Mucosa of rectum (tissue), 2 donors: ENCODE data around the gene STON2.
"Not testable (repeated sequence)": the region's sequence is repeated elsewhere in the genome, so short reads cannot be mapped to it uniquely, and the experiment has no call there.

ENCODE experiments used
- H3K27ac ChIP-seq, 2 donors: one replicate each; pipeline ENCODE4 v1.7.0; 2013; ENCODE audit warnings: inconsistent platforms in 2 of 2, low read depth in 2 of 2, low read length in 2 of 2
- H3K27me3 ChIP-seq, 2 donors: one replicate each; pipeline ENCODE4 v1.7.0; 2013; ENCODE audit warnings: low read length in 2 of 2; ENCODE audit not compliant: control insufficient read depth in 2 of 2, insufficient read depth in 2 of 2
- H3K36me3 ChIP-seq, 2 donors: one replicate each; pipeline ENCODE4 v1.7.0; 2013; ENCODE audit warnings: low read length in 2 of 2; ENCODE audit not compliant: control insufficient read depth in 2 of 2, insufficient read depth in 2 of 2
- H3K4me1 ChIP-seq, 2 donors: one replicate each; pipeline ENCODE4 v1.7.0; 2013; ENCODE audit warnings: low read length in 2 of 2, mild to moderate bottlenecking in 1 of 2; ENCODE audit not compliant: control insufficient read depth in 2 of 2, insufficient read depth in 2 of 2
- H3K4me3 ChIP-seq, 2 donors: one replicate each; pipeline ENCODE4 v1.7.0; 2013; ENCODE audit warnings: low read length in 2 of 2
- H3K9ac ChIP-seq, 2 donors: one replicate each; pipeline ENCODE4 v1.7.0; 2013; ENCODE audit warnings: low read length in 2 of 2, low read depth in 1 of 2, mild to moderate bottlenecking in 1 of 2
- H3K9me3 ChIP-seq, 2 donors: one replicate each; pipeline ENCODE4 v1.7.0; 2013; ENCODE audit warnings: low read length in 2 of 2; ENCODE audit not compliant: control insufficient read depth in 2 of 2
- donor health status: healthy.
- donor health status: Normal muscosa, but diverticular disease.

STON2 gene

GRCh38 chr14:81385419-81385818, 14.7 kb downstream of the STON2 start:
- Histone ChIP-seq H3K4me1 (no peaks in the 10 kb centered on the region), H3K9me3 (no peaks in the 10 kb centered on the region), H3K36me3 (no peaks in the 10 kb centered on the region), H3K27ac (no peak overlapping the region), H3K4me3 (no peak overlapping the region), H3K27me3 (no peaks in the 10 kb centered on the region), H3K9ac (no peak overlapping the region)

DNA sequence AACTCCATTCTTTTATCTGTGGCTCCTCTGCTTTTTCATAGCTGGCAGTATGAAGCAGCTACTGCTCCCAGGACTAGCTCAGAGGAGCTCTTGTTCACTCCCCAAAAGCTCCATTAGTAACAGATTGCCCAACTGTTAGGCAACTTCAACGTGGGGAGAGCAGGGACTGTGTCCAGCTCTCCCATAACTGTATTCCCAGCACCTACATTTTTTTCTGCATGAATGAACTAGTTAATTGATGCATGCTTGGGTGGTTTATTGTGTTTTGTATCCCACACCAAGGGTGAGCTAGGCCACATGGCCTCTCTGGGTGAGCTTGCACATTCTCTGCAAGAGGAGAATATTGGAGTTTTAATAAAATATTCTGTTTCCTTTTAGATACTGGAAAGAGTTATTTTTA, 15.2 kb downstream of the STON2 start:
- H3K27me3 ChIP-seq: no peaks in the 10 kb centered on the region
- no peaks in the 10 kb centered on the region for H3K4me1 ChIP-seq
- no peak overlapping the region for H3K9ac ChIP-seq
- no peaks in the 10 kb centered on the region for H3K9me3 ChIP-seq
- no peak overlapping the region for H3K4me3 ChIP-seq
- H3K36me3 ChIP-seq: no peaks in the 10 kb centered on the region
- H3K27ac ChIP-seq: no peak overlapping the region

- Histone ChIP-seq H3K4me1 (no peaks in the 10 kb centered on the region), H3K27ac (no peak overlapping the region), H3K9ac (no peak overlapping the region), H3K9me3 (no peaks in the 10 kb centered on the region), H3K27me3 (no peaks in the 10 kb centered on the region), H3K36me3 (no peaks in the 10 kb centered on the region), H3K4me3 (no peak overlapping the region)
Measured at GRCh38 chr14:81382517-81383225, 17.5 kb downstream of the STON2 start.

DNA sequence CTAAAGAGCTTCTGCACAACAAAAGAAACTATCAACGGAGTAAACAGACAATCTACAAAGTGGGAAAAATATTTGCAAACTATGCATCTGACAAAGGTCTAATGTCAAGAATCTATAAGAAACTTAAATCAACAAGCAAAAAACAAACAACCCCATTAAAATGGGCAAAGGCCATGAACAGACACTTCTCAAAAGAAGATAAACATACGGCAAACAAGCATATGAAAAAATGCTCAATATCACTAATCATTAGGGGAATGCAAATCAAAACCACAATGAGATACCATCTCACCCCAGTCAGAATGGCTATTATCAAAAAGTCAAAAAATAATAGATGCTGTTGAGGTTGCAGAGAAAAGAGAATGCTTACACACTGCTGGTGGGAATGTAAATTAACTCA, 20.1 kb downstream of the STON2 start:
- H3K27ac ChIP-seq, H3K9ac ChIP-seq, H3K36me3 ChIP-seq, H3K9me3 ChIP-seq, H3K27me3 ChIP-seq, H3K4me3 ChIP-seq, H3K4me1 ChIP-seq: not testable (repeated sequence)

- no peak overlapping the region for H3K4me3 ChIP-seq
- no peak overlapping the region for H3K27ac ChIP-seq
- H3K4me1 ChIP-seq: no peaks in the 10 kb centered on the region
- no peak overlapping the region for H3K9ac ChIP-seq
- H3K36me3 ChIP-seq: no peaks in the 10 kb centered on the region
- no peaks in the 10 kb centered on the region for H3K9me3 ChIP-seq
- no peaks in the 10 kb centered on the region for H3K27me3 ChIP-seq
Measured at GRCh38 chr14:81371802-81372201, 28.3 kb downstream of the STON2 start.

DNA sequence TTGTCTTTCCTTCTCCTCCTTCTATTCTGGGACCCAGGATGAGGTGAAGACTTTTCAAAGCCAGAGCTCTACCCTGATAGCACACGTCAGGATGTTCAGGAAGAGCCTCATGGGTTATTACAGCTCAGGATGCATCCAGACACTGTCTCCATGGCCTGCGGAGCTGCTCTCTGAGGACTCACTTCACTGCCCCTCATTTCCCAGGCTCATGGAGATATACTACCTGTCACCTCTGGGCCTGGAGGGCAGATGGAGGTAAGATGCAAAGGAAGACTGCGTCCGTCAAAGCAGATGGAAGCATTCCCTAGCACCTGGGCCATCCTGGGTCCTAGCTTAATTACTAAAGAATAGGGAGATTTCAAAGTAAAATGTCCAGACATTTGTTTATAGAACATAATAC, 32.6 kb downstream of the STON2 start:
- Histone ChIP-seq H3K36me3 (no peaks in the 10 kb centered on the region), H3K4me3 (no peak overlapping the region), H3K4me1 (no peaks in the 10 kb centered on the region), H3K27me3 (no peaks in the 10 kb centered on the region), H3K27ac (no peak overlapping the region), H3K9me3 (no peaks in the 10 kb centered on the region), H3K9ac (no peak overlapping the region)

DNA sequence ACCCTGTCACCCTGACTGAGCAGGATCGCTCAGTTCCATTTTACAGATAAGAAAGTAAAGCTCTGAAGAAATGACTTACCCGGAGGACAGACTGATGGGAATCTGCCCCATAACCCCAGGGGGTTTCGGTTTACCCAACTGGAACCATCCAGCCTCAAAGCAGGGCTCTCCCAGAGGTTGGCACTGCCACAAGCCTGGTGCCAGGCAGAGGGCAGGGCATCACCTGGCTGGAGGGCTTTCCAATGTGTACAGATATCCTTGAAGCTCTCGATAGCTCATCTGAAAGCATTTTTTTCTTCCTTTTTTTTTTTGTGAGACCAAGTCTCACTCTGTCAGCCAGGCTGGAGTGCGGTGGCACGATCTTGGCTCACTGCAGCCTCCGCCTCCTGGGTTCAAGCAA, 33.2 kb downstream of the STON2 start:
- Histone ChIP-seq H3K27ac (no peak overlapping the region), H3K9ac (no peak overlapping the region), H3K4me1 (no peaks in the 10 kb centered on the region), H3K4me3 (no peak overlapping the region), H3K27me3 (no peaks in the 10 kb centered on the region), H3K36me3 (no peaks in the 10 kb centered on the region), H3K9me3 (no peaks in the 10 kb centered on the region)

DNA sequence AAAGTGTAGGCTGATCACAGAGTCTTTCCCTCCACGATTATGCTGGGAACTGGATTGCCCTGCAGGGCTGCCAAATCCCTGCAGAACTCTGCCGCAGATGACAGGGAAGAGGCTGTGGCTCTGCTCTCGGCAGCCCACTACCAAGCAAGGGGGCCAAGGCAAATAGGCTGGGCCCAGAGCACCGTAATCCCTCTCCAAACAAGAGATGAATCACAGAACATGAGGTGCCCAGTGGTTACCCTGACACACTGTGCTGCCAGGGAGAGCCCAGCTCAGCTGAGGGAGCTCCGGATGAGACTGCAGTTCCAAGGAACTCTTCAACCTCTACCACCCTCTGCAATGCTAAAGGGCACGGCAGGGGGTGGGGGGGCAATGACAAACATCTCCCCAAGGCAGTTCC, 33.9 kb downstream of the STON2 start:
- Histone ChIP-seq H3K27ac (no peak overlapping the region), H3K4me1 (no peaks in the 10 kb centered on the region), H3K27me3 (no peaks in the 10 kb centered on the region), H3K9me3 (no peaks in the 10 kb centered on the region), H3K9ac (no peak overlapping the region), H3K4me3 (no peak overlapping the region), H3K36me3 (no peaks in the 10 kb centered on the region)

GRCh38 chr14:81363746-81364378, 36.3 kb downstream of the STON2 start:
- H3K4me3 ChIP-seq: no peak overlapping the region
- H3K36me3 ChIP-seq: no peaks in the 10 kb centered on the region
- H3K9me3 ChIP-seq: no peaks in the 10 kb centered on the region
- no peaks in the 10 kb centered on the region for H3K4me1 ChIP-seq
- no peak overlapping the region for H3K9ac ChIP-seq
- no peak overlapping the region for H3K27ac ChIP-seq
- no peaks in the 10 kb centered on the region for H3K27me3 ChIP-seq

DNA sequence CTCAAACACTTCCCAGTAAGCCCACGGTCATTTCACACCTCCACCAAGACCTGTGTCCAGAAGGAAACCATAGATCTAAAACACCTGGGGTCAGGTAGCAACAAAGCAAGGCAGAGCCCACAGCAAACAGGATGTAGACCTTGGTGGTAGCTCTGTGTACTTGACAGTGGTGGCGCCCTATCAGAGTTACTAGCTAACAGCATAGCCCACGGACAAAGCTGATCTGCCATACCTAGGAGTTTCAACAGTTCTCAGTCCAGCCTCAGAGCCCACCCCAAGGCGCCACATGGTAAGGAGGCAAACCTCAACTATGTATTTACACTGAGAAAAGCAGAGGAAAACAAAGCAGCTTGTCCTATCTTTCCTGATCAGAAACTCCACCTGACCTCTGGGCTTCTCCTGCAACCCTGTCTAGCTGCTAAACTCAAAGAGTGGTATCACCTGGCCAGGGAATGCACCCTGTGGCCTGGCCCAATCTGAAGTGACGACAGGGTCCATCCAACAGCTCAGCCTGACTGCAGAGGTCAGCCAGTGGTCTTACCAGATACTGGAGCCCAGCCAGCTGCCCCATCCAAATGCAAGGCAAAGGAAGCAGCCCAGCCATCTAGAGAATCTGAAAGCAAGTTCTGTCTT, 46.3 kb downstream of the STON2 start:
- H3K9ac ChIP-seq: no peak overlapping the region
- H3K4me3 ChIP-seq: no peak overlapping the region

More for the DNA sequence above, 46.3 kb downstream of the STON2 start:
- Histone ChIP-seq H3K27ac (no peak overlapping the region), H3K4me1 (no peaks in the 10 kb centered on the region), H3K9me3 (no peaks in the 10 kb centered on the region), H3K27me3 (no peaks in the 10 kb centered on the region), H3K36me3 (no peaks in the 10 kb centered on the region)
